Measurements from ENCODE around the gene UNC79.
A peak's percentile ranks its signal among the peaks of the same experiment; 100 is the strongest.

Gene UNC79

GRCh38 chr14:93538413-93538812, 107.7 kb downstream of the UNC79 start:
- peak in 1 of 2 experiments; percentile 9 for DNase-seq (ENCODE audit: low read depth in 1 of 2, low spot score in 1 of 2)
- TF ChIP-seq SPI1 (IDR thresholded peaks at IDR 0.05; ENCODE audit: borderline replicate concordance, low read depth) = no peak
- TF ChIP-seq POLR2AphosphoS5 (IDR thresholded peaks at IDR 0.05; ENCODE audit: low read depth) = no peak
- TF ChIP-seq CTCF (IDR thresholded peaks at IDR 0.05; ENCODE audit: insufficient read depth, low read length) = no peak
- Histone ChIP-seq H3K27me3 (ENCODE audit: insufficient read depth, poor library complexity, severe bottlenecking) (no peaks in the 10 kb centered on the region), H3K27ac (replicated peaks) (no peak overlapping the region), H3K4me3 (replicated peaks; ENCODE audit: insufficient read depth, low read length) (no peak overlapping the region)

GRCh38 chr14:93540235-93540634, 109.5 kb downstream of the UNC79 start:
- no peak for DNase-seq (ENCODE audit: low read depth in 1 of 2, low spot score in 1 of 2)
- no peaks in the 10 kb centered on the region for H3K27me3 ChIP-seq (ENCODE audit: insufficient read depth, poor library complexity, severe bottlenecking)
- no peak for TF ChIP-seq CTCF (IDR thresholded peaks at IDR 0.05; ENCODE audit: insufficient read depth, low read length)
- no peak for TF ChIP-seq POLR2AphosphoS5 (IDR thresholded peaks at IDR 0.05; ENCODE audit: low read depth)
- no peak for TF ChIP-seq SPI1 (IDR thresholded peaks at IDR 0.05; ENCODE audit: borderline replicate concordance, low read depth)
- TF ChIP-seq REST (IDR thresholded peaks at IDR 0.05; ENCODE audit: insufficient replicate concordance, low read depth) = no peak
- TF ChIP-seq GABPA (IDR thresholded peaks at IDR 0.05; ENCODE audit: low read depth) = no peak
- H3K4me3 ChIP-seq (replicated peaks; ENCODE audit: insufficient read depth, low read length) = no peak overlapping the region
- no peak overlapping the region for H3K27ac ChIP-seq (replicated peaks)

- DNase-seq (ENCODE audit: low read depth in 1 of 2, low spot score in 1 of 2) = no peak
- H3K27ac ChIP-seq (replicated peaks) = no peak overlapping the region
- no peak overlapping the region for H3K4me3 ChIP-seq (replicated peaks; ENCODE audit: insufficient read depth, low read length)
- no peak for TF ChIP-seq CTCF (IDR thresholded peaks at IDR 0.05; ENCODE audit: insufficient read depth, low read length)
- no peak for TF ChIP-seq GABPA (IDR thresholded peaks at IDR 0.05; ENCODE audit: low read depth)
- TF ChIP-seq SPI1 (IDR thresholded peaks at IDR 0.05; ENCODE audit: borderline replicate concordance, low read depth) = no peak
- TF ChIP-seq POLR2AphosphoS5 (IDR thresholded peaks at IDR 0.05; ENCODE audit: low read depth) = no peak
- no peak for TF ChIP-seq REST (IDR thresholded peaks at IDR 0.05; ENCODE audit: insufficient replicate concordance, low read depth)
- H3K27me3 ChIP-seq (ENCODE audit: insufficient read depth, poor library complexity, severe bottlenecking) = no peaks in the 10 kb centered on the region
Measured at GRCh38 chr14:93543766-93544165, 113.0 kb downstream of the UNC79 start.

- H3K4me3 ChIP-seq (replicated peaks; ENCODE audit: insufficient read depth, low read length) = no peak overlapping the region
- H3K27me3 ChIP-seq (ENCODE audit: insufficient read depth, poor library complexity, severe bottlenecking) = no peaks in the 10 kb centered on the region
- no peak for DNase-seq (ENCODE audit: low read depth in 1 of 2, low spot score in 1 of 2)
- no peak for TF ChIP-seq POLR2AphosphoS5 (IDR thresholded peaks at IDR 0.05; ENCODE audit: low read depth)
- no peak for TF ChIP-seq GABPA (IDR thresholded peaks at IDR 0.05; ENCODE audit: low read depth)
- TF ChIP-seq REST (IDR thresholded peaks at IDR 0.05; ENCODE audit: insufficient replicate concordance, low read depth) = no peak
- TF ChIP-seq SPI1 (IDR thresholded peaks at IDR 0.05; ENCODE audit: borderline replicate concordance, low read depth) = no peak
- TF ChIP-seq CTCF (IDR thresholded peaks at IDR 0.05; ENCODE audit: insufficient read depth, low read length) = no peak
- no peak overlapping the region for H3K27ac ChIP-seq (replicated peaks)
Measured at GRCh38 chr14:93544212-93544611, 113.5 kb downstream of the UNC79 start.
